Thyroid gland (tissue), 4 donors: ENCODE results near the gene ZNF282. TPM values are rescaled to one million over a fixed set of nuclear protein-coding genes. Genes with fewer than 3 reads are reported as not detected.
"Not testable (repeated sequence)": the region's sequence is repeated elsewhere in the genome, so short reads cannot be mapped to it uniquely, and the experiment has no call there.

Experiments
- DNase-seq, 2 donors: peaks; one replicate each; pipeline ENCODE4 v3.0.0-alpha.2; 2019
- H3K27ac ChIP-seq, 3 donors: fragments of 200-600 bp; sonication (generic); 1 replicate in 2 of 3; 2 replicates in 1 of 3; pipeline ENCODE4 v1.5.1; 2016 to 2019; ENCODE audit warnings: mild to moderate bottlenecking in 1 of 3, moderate library complexity in 1 of 3
- H3K27me3 ChIP-seq: fragments of 200-600 bp; sonication (generic); one replicate; pipeline ENCODE4 v1.5.1; 2019
- H3K36me3 ChIP-seq, 2 donors: fragments of 200-600 bp; sonication (generic); one replicate each; pipeline ENCODE4 v1.5.1; 2016 to 2019
- H3K4me1 ChIP-seq, 2 donors: fragments of 200-600 bp; sonication (generic); one replicate each; pipeline ENCODE4 v1.5.1; 2017 to 2019
- H3K4me3 ChIP-seq, 3 donors: fragments of 200-600 bp; sonication (generic); replicated peaks in 1 of 3; 1 replicate in 2 of 3; 2 replicates in 1 of 3; pipeline ENCODE4 v1.5.1; 2016; ENCODE audit warnings: mild to moderate bottlenecking in 1 of 3
- H3K9me3 ChIP-seq: fragments of 200-600 bp; sonication (generic); one replicate; pipeline ENCODE4 v1.5.1; 2017
- POLR2A ChIP-seq, 2 donors: fragments of 450-650 bp; IDR thresholded peaks; one replicate each; pipeline ENCODE4 v1.6.1; 2017; ENCODE audit warnings: antibody characterized with exemption in 2 of 2, mild to moderate bottlenecking in 2 of 2, moderate library complexity in 1 of 2
- WGBS, 2 donors: methylation state at CpG; one replicate each; pipeline ENCODE4 v1.1.5; 2017; 5-methylcytosine and 5-hydroxymethylcytosine counted together
- intact Hi-C: fragments of 100-400 bp; cut with DNase I; formaldehyde crosslinking; loops from one replicate; pipeline ENCODE4 v1.15.1; 2023
- total RNA-seq, 4 donors: library from RNA; depleted of rRNA; stranded (reverse); fragments of >200 nt; gene quantifications; one replicate each; pipeline ENCODE4 v1.2.3, GENCODE V29; 2016
- TF ChIP-seq, protein P1 (sequence below), 6 experiments: fragments of 200-600 bp in 3 of 6; fragments of 450-650 bp in 3 of 6; sonication (generic) in 3 of 6; IDR thresholded peaks; one replicate each; pipeline ENCODE4 v1.5.1; 2016 to 2019; ENCODE audit warnings: antibody characterized with exemption in 6 of 6, mild to moderate bottlenecking in 2 of 6, inconsistent platforms in 1 of 6, moderate library complexity in 1 of 6

Gene ZNF282
- total RNA-seq, 4 donors from 2014 or later: 13.8 to 28.5 (median 21.3) TPM

DNA sequence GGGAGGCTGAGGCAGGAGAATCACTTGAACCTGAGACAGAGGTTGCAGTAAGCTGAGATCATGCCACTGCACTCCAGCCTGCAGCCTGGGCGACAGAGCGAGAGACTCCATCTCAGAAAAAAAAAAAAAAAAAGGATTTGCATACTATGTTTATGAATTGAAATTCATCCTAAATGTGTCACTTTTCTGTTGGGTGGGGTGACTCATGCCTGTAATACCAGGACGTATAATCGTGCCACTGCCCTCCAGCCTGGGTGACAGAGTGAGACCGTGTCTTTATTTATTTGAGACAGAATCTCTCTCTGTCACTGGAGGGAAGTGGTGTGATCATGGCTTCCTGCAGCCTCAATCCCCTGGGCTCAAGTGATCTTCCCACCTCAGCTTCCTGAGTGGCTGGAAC lies 49.9 kb downstream of the ZNF282 start:
- no peak for DNase-seq
- WGBS, 2 donors: 73 to 75% methylated on average over 5 of the region's 5 CpGs
- no peak for TF ChIP-seq POLR2A (IDR thresholded peaks at IDR 0.05)
- TF ChIP-seq, protein P1, sequence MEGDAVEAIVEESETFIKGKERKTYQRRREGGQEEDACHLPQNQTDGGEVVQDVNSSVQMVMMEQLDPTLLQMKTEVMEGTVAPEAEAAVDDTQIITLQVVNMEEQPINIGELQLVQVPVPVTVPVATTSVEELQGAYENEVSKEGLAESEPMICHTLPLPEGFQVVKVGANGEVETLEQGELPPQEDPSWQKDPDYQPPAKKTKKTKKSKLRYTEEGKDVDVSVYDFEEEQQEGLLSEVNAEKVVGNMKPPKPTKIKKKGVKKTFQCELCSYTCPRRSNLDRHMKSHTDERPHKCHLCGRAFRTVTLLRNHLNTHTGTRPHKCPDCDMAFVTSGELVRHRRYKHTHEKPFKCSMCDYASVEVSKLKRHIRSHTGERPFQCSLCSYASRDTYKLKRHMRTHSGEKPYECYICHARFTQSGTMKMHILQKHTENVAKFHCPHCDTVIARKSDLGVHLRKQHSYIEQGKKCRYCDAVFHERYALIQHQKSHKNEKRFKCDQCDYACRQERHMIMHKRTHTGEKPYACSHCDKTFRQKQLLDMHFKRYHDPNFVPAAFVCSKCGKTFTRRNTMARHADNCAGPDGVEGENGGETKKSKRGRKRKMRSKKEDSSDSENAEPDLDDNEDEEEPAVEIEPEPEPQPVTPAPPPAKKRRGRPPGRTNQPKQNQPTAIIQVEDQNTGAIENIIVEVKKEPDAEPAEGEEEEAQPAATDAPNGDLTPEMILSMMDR (IDR thresholded peaks at IDR 0.05): no peak
- Histone ChIP-seq H3K9me3 (no peaks in the 10 kb centered on the region), H3K36me3 (peaks cover 0 to 3% of the 10 kb centered on the region in 2 donors), H3K27me3 (no peaks in the 10 kb centered on the region), H3K4me1 (peaks cover 7 to 10% of the 10 kb centered on the region in 2 donors), H3K27ac (no peak overlapping the region), H3K4me3 (no peak overlapping the region)
- intact Hi-C loops: no loop called here

DNA sequence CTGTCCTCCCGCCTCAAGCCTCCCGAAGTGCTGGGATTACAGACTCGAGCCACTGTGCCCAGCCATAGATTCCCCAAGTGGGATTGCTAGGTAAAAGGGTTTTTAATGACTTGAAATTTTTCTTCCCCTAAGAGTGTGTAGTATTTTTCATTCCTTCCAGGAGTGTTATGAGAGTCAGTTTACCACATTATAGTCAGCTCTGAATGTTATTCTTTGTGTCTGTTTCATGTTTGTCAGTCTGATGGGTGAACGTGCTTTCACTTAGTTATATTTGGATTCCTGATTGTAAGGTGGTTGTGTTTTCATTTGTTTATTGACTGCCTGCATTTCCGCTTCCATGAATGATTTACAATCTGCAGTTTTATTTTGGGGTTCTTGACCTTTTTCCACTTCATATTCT lies 50.4 kb downstream of the ZNF282 start:
- DNase-seq: no peak
- H3K4me3 ChIP-seq: no peak overlapping the region
- H3K9me3 ChIP-seq: no peaks in the 10 kb centered on the region
- 85 to 89% methylated on average over 5 of the region's 5 CpGs for WGBS, 2 donors
- intact Hi-C loops: no loop called here
- no peak overlapping the region for H3K27ac ChIP-seq
- peaks cover 0 to 8% of the 10 kb centered on the region in 2 donors for H3K36me3 ChIP-seq
- no peak for TF ChIP-seq POLR2A (IDR thresholded peaks at IDR 0.05)
- TF ChIP-seq, protein P1 (IDR thresholded peaks at IDR 0.05): no peak
- peaks cover 2 to 5% of the 10 kb centered on the region in 2 donors for H3K4me1 ChIP-seq
- H3K27me3 ChIP-seq: no peaks in the 10 kb centered on the region

DNA sequence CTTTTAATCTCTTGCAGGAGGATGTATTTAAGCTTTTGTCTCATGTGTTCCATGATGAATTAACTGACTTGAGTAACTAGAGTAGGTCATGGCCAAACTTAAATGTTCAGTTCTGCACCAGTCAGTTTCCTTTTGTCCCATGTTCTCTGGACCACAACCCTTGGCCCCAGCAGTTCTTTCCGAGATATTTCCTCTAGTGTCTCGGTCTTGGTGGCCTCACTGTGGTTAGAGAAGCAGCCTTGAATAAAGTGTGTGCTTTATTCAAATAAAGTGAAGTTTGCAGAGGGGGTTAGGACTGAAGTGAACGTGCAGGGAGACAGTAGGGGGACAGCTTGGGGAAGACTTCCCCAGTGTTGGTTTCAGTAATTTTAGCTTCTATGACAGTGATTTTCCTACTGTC lies 53.4 kb downstream of the ZNF282 start:
- H3K4me1 ChIP-seq: no peaks in the 10 kb centered on the region
- no peak for DNase-seq
- H3K9me3 ChIP-seq: no peaks in the 10 kb centered on the region
- H3K36me3 ChIP-seq: peaks cover 9 to 32% of the 10 kb centered on the region in 2 donors
- no peak overlapping the region for H3K27ac ChIP-seq
- WGBS, 2 donors: 80 to 83% methylated on average over 3 of the region's 3 CpGs
- no peak overlapping the region for H3K4me3 ChIP-seq
- TF ChIP-seq POLR2A (IDR thresholded peaks at IDR 0.05): no peak
- TF ChIP-seq, protein P1 (IDR thresholded peaks at IDR 0.05): no peak
- H3K27me3 ChIP-seq: no peaks in the 10 kb centered on the region
- intact Hi-C loops: no loop called here

DNA sequence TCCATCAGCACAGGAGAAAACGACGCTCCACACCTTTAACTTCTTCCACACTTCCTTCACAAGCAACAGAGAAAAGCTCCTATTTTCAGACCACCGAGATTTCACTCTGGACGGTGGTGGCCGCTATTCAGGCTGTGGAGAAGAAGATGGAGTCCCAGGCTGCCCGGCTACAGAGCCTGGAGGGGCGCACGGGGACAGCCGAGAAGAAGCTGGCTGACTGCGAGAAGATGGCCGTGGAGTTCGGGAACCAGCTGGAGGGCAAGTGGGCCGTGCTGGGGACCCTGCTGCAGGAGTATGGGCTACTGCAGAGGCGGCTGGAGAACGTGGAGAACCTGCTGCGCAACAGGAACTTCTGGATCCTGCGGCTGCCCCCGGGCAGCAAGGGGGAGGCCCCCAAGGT lies 54.8 kb downstream of the ZNF282 start:
- intact Hi-C loops, H3K27ac ChIP-seq, DNase-seq, H3K27me3 ChIP-seq, H3K4me3 ChIP-seq, H3K4me1 ChIP-seq, H3K9me3 ChIP-seq: not testable (repeated sequence)
- WGBS, 2 donors: 94 to 95% methylated on average over 18 of the region's 18 CpGs
- peaks cover 23 to 42% of the 10 kb centered on the region in 2 donors for H3K36me3 ChIP-seq

DNA sequence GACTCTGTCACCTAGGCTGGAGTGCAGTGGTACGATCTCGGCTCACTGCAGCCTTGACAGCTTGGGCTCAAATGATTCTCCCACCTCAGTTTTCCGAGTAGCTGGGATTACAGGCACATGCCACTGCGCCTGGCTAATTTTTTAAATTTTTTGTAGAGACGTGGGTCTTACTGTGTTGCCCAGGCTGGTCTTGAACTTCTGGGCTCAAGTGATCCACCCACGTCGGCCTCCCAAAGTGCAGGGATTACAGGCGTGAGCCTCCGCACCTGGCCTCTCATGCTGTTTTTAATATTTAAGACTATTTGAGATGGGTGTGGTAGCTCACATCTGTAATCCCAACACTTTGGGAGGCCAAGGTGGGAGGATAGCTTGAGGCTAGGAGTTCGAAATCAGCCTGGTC lies 56.2 kb downstream of the ZNF282 start:
- H3K4me3 ChIP-seq, H3K9me3 ChIP-seq, H3K27me3 ChIP-seq, H3K4me1 ChIP-seq, H3K27ac ChIP-seq, intact Hi-C loops, DNase-seq: not testable (repeated sequence)
- WGBS, 2 donors: 92 to 99% methylated on average over 10 of the region's 10 CpGs
- H3K36me3 ChIP-seq: peaks cover 28 to 48% of the 10 kb centered on the region in 2 donors

DNA sequence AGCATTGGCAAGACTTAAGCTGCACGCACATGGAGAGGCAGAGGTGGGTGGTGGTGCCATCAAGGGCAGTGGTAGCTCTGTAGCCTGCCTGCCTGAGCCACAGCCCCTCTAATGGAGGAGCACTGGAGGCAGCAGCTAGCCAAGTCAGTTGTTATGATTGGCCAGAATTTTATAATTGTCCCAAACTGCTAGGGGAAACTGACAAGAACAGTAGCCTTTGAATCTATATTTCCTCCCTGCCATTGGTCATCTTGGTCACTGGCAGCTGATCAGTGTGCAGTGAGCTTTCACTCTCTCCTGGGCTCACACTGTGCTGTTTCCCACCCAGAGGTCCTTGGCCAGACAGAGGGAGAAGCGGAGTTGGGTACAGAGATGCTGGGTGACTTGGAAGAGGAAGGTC lies 57.0 kb downstream of the ZNF282 start:
- 95% methylated on average over 2 of the region's 2 CpGs for WGBS, 2 donors
- Histone ChIP-seq H3K27me3 (no peaks in the 10 kb centered on the region), H3K36me3 (peaks cover 28 to 48% of the 10 kb centered on the region in 2 donors), H3K4me3 (no peak overlapping the region), H3K27ac (no peak overlapping the region), H3K4me1 (no peaks in the 10 kb centered on the region), H3K9me3 (no peaks in the 10 kb centered on the region)
- intact Hi-C loops: no loop called here
- TF ChIP-seq, protein P1 (IDR thresholded peaks at IDR 0.05): no peak
- no peak for TF ChIP-seq POLR2A (IDR thresholded peaks at IDR 0.05)
- DNase-seq: no peak
